NCI-H2107 treated with DMSO at 0.1 percent for 48 hours (cell line): ENCODE measurements around the gene SLC9A8.
A peak's percentile ranks its signal among the peaks of the same experiment; 100 is the strongest.
"Not testable (repeated sequence)": the region's sequence is repeated elsewhere in the genome, so short reads cannot be mapped to it uniquely, and the experiment has no call there.

ENCODE experiments used
- DNase-seq: peaks from one replicate; lab custom pipeline; 2025; ENCODE audit not compliant: unreplicated experiment; lab: John Stamatoyannopoulos, UW

The SLC9A8 gene, protein sequence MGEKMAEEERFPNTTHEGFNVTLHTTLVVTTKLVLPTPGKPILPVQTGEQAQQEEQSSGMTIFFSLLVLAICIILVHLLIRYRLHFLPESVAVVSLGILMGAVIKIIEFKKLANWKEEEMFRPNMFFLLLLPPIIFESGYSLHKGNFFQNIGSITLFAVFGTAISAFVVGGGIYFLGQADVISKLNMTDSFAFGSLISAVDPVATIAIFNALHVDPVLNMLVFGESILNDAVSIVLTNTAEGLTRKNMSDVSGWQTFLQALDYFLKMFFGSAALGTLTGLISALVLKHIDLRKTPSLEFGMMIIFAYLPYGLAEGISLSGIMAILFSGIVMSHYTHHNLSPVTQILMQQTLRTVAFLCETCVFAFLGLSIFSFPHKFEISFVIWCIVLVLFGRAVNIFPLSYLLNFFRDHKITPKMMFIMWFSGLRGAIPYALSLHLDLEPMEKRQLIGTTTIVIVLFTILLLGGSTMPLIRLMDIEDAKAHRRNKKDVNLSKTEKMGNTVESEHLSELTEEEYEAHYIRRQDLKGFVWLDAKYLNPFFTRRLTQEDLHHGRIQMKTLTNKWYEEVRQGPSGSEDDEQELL

DNA sequence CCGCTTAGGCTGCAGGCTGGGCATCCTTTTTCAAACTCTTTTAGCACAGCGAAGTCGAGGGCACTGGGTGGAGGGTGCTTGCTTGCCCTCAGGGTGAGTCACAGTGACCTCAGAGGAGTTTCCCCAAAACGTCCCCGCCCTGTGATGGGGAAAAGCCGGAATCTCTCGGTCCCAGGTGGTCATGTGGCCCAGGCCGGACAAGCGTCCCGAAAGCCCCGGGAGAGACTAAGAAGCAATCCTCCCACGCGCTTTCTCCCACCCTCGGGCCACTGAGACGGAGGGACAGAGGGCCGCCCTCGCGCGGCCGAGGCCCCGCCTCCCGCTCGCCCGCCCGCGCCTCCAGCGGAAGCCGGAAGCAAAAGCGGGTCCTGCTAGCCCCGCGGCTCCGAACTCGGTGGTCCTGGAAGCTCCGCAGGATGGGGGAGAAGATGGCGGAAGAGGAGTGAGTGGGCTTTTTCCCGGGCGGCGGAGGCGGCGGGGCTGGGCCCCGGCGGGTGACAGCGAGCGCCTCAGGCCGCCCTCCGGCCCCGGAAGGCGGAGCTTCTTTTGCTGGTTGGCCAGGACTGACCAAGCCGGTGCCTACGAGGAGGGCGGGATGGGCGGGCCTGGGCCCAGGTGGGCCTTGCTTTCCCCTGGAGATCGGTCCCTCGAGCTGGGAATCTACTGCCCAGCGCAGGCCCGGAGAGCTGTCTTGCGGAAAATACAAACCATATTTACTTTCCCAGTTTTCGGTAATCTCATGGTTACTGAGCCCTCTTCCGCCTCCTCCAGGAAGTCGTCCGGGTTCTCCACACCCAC is at the start of gene SLC9A8:
Gene SLC9A8, plus strand, starts transcription at position 322 of the 798 bp plus-strand sequence. Its CDS starts 95 bp downstream, at position 417.
- peak; percentile 65 for DNase-seq

DNA sequence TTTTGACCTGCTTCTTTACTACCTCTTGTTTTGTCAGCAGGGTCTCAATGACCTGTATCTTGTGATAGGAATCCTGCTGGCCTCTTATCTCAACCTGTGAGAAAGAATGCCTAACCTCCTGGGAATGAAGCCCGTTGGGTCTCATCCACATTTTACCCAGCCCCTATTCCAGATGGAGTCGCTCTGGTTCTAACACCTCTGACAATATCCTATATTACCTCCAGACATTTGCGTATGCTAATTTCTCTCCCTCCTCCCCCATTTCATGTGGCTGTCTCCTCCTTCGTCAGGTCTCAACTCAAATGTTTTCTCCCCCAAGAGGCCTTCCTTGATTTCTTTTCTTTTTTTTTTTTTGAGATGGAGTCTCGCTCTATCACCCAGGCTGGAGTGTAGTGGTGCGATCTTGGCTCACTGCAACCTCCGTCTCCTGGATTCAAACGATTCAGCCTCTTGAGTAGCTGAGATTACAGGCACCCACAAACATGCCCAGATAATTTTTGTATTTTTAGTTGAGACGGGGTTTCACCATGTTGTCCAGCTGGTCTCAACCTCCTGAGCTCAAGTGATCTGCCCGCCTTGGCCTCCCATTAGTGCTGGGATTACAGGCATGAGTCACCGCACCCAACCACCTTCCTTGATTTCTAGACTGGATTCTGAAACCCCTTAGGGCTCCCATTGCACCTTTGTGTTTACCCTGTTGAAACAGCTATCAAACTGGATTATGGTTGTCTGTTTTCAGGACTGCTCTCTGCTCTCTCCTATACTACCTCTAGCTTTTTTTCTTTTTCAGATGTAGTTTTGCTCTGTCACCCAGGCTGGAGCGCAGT is 49.5 kb upstream of the SLC9A8 start:
- DNase-seq = no peak

DNA sequence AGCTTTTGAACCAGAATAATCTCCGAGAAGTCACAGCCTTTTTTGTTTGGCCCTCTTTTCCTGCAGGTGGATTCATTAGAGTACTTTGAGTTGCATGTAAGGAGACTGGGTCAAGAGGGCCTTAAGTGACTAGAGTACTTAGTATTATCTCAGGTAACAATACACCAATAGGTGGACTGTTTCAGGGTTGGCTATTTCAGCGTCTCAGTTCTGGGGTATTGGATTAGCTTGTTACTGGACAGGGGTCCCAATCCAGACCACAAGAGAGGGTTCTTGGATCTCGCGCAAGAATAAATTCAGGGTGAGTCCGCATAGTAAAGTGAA is 47.3 kb upstream of the SLC9A8 start:
- no peak for DNase-seq

DNA sequence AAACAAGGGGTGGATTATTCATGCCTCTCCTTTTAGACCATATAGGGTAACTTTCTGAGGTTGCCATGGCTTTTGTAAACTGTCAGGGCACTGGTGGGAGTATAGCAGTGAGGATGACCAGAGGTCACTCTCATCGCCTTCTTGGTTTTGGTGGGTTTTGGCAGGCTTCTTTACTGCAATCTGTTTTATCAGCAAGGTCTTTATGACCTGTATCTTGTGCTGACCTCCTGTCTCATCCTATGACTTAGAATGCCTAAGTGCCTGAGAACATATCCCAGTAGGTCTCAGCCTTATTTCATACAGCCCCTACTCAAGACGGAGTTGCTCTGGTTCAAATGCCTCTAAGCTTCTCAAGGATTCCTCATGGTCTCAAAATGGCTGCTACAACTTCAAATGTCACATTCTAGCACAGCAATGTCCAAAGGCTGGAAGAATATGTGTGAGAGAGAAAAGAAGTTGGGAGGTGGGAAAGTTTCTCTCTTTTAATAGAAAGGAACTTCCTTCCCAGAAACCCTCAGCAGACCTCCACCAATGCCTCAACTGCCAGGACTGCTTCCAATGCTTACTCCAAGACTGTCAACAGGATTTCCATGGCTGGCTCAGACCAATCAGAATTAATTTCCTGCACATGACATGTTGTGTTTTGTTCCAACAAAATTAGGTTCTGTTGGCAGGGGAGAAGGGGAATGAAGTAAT is 46.6 kb upstream of the SLC9A8 start:
- no peak for DNase-seq

DNA sequence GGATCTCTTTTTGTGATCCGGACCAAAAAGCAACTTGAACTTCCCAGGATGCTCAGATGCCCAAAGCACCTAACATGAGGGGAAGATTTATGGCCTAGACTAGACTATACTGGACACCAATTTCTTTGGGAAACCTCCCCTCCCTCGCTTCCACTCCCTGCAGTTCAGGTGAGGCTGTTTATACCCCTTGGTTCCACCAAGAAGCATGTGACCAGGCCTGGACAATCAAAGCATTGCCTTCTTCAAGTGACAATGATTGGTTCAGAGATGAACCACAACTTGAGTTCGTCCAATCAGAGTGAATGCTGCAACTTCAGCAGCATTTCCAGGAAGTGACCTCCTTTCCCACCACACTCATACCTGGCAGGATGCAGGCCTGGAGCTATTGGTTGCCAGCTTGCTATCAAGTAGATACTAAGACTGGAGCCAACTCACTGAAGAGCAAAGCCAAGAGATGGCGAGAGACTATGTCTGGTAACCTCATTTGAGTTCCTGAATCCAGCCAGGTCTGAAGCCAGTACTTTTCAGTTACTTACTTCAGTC is 45.6 kb upstream of the SLC9A8 start:
- DNase-seq = no peak

DNA sequence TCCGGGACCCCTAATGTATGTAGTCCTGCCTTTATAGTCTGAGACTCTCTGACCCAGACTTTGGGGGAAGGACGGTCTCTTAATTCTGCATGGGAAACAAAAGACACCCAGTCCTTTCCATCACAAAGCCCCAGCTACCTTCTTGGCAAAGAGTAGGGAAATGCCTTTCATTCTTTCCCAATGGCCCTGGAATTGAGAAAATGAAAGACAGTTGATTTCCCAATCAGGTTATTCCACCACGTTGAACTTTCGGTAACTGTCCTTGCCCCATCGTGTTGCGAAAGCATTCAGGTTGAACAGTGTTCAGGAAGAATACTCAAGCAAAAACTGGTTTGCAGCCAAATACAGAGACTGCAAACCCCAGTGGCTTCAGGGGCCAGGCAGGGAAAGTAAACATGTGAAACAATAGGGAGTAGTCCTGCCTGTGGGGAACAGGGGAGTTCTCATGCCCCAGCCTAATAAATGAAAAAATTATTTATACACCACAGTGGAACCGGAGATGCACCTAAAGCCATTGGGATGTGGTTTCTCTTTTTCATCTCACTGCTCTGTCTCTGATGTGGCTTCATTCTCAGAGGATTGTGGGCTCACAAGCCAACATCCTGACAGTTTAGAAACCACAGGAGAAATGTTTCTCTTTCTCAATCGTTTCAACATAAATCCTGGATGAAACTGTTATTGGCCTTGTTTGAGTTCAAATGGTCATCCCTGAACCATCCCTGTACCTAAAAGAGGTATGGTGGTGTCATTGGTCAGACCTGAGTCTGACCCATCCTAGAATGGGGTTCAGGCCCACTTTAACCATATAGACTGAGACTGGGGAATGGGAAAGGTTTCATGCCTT is 44.2 kb upstream of the SLC9A8 start:
- DNase-seq = peak; percentile 67

DNA sequence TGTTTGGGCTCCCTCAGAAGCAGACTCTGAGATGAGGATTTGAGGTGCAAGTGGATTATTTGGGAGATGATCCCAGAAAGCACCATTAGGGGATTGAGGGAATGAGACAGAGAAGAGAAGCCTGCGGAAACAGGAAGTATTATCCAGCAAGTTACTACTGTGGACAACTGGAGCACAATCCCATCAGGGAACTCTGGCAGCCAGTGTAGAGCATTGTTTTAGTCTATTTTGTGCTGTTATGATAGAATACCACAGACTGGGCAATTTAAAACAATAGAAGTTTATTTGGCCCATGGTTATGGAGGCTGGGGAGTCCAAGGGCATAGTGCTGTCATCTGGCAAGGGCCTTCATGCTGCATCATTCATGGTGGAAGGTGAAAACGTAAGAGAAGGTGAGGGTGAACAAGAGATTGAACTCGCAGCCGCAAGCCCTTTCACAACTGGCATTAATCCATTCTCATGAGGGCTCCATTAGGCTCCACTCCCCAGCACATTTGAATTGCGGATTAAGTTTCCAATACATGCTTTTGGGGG is 43.5 kb upstream of the SLC9A8 start:
- DNase-seq = no peak

DNA sequence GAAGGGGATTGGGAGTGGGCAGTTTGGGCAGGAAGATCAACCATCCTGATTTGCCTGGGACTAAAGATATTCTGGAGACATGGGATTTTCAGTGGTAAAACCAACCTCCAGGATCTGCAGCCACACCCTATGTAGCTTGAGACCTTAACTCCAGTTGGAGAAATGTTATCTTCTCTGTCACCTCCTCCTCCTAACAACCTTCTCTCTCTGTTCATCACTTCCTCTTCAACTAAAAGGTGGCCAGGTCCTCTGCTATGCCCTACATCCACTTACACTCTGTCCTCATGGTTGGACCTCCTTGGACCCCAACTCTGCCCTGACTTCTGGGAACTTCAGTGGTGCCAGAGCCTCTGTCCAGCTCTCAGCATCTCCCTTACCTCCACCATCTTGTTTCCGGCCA is 42.0 kb upstream of the SLC9A8 start:
- no peak for DNase-seq

DNA sequence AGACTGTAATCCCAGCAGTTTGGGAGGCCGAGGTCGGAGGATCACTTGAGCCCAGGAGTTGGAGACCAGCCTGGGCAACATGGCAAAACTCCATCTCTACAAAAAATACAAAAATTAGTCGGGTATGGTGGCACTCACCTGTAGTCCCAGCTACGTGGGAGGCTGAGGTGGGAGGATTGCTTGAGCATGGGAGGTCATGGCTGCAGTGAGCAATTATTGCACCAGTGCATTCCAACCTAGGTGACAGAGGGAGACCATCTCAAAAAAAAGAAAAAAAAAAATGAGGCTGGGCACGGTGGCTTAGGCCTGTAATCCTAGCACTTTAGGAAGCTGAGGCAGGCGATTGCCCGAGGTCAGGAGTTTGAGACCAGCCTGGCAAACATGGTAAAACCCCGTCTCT is 38.4 kb upstream of the SLC9A8 start:
- DNase-seq = not testable (repeated sequence)

DNA sequence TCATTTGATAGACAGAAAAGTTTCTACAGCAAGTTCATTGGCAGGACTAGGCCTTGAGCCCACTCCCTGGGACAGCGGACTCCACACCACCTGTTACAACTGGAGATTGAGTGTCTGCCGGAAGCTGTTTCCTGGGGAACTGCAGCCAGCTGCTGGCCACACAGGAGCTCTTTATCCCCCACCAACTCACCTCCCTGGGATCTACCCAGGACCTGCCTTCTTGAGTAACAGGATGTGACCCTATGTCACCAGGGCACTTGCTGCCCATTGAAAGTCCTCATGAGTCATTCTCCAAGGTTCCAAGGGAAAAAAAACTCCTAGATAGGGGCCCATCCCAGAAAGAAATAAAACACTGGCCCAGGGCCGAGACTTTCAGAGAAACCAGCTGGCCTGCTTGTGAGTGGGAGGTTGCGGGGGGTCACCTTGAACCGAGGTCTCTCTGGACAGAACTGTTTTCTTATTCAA is 37.4 kb upstream of the SLC9A8 start:
- DNase-seq = peak; percentile 7

DNA sequence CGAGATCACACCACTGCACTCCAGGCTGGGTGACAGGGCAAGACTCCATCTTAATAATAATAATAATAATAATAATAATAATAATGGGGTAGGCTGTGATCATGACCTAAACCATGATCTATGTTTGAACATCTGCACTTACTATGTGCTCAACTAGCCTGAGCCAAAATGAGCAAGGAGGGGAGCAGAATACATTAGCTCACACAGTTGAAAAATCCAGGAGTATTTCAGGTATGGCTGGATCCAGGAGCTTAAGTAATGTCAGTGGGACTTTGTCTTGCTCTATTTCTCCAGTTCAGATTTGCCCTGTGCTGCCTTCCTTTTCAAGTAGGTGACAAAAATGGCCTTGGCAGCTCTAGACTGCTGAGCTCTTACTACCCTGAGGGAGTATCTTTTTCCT is 32.7 kb upstream of the SLC9A8 start:
- no peak for DNase-seq

DNA sequence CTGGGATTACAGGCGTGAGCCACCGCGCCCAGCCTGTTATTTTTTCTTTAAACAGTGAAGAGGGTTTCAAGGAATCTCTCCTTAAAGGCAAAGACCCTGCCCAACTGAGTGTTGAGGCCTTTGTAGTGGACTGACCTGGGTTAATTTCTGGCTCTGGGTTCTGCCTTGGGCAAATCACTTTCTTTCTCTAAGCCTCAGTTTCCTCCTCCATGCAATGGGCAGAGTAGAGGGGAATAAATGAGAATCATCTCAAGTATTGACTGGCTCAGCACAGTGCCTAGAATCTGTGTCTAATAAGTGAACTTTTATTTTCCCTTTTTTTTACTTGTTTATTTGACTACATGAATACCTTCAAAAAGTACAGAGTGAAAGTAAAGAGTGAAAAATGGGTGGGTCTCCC is 31.0 kb upstream of the SLC9A8 start:
- no peak for DNase-seq

DNA sequence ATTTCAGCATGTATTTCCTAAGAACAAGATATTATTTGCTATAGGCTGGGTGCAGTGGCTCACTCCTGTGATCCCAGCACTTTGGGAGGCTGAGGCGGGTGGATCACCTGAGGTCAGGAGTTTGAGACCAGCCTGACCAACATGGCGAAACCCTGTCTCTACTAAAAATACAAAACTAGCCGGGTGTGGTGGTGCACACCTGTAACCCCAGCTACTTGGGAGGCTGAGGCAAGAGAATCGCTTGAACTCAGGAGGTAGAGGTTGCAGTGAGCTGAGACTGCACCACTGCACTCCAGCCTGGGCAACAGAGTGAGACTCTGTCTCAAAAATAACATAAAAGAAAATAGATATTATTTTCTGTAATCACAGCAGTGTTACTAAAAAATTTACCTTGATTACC is 30.2 kb upstream of the SLC9A8 start:
- DNase-seq = not testable (repeated sequence)

DNA sequence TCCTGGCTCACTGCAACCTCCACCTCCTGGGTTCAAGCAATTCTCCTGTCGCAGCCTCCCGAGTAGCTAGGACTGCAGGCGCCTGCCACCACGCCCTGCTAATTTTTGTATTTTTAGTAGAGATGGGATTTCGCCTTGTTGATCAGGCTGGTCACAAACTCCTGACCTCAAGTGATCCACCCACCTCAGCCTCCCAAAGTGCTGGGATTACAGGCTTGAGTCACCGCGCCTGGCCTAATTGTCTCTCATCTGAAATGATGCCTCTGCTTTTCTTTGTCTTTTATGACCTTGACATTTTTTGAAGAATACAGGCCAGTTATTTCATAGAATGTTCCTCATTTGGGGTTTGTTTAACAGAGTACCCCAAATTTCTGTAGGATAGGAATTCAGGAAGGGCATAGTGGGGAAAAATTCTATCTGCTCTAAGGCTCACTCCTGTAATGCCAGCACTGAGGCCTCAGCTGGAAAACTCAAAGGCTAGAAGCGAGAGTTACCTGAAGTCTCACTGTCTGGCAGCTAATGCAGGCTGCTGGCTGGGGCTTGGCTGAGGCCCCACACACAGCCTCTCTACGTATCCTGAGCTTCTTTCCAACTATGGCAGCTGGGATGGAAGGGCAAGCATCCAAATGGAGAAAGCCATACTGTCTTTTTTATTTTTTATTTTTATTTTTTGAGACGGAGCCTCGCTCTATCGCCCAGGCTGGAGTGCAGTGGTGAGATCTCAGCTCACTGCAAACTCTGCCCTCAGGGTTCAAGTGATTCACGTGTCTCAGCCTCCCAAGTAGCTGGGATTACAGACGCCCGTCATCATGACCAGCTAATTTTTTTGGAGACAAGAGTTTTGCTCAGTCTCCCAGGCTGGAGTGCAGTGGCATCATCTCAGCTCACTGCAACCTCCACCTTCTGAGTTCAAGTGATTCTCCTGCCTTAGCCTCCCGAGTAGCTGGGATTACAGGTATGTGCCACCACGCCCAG is 29.3 kb upstream of the SLC9A8 start:
- DNase-seq = not testable (repeated sequence)

DNA sequence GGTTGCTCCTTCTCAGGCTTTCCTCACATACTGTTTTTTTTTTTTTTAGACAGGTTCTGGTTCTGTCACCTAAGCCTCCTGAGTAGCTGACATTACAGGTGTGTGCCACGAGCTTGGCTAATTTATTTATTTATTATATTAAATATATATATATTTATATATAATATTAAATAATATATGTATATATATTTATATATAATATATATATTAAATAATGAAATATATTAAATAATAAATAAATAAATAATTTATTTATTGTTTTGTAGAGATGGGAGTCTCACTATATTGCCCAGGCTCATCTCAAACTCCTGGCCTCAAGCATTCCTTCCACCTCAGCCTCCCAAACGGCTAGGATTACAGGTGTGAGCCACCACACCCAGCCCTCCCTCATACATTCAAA is 28.3 kb upstream of the SLC9A8 start:
- no peak for DNase-seq

DNA sequence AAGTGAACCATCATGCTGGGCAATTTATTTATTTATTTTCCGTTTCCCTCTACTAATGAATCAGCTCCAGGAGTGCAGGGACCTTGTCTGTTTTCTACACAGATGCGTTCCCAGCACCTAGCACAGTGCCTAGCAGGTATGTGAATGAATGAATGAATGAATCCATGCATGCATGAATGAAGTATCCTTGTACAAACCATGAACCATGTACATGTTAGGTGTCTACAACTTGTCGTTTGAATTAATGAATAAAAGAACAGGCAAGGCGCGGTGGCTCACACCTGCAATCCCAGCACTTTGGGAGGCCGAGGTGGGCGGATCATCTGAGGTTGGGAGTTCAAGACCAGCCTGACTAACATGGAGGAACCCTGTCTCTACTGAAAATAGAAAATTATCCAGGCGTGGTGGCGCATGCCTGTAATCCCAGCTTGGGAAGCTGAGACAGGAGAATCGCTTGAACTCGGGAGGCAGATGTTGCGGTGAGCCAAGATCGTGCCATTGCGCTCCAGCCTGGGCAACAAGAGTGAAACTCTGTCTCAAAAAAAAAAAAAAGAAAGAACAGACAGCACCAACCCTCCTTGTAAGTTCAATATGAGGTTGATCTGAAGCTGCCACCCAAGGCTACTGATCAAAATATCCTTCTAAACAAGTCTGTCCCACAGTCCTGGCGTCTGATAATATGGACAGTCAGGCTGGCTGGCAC is 27.3 kb upstream of the SLC9A8 start:
- DNase-seq = no peak

DNA sequence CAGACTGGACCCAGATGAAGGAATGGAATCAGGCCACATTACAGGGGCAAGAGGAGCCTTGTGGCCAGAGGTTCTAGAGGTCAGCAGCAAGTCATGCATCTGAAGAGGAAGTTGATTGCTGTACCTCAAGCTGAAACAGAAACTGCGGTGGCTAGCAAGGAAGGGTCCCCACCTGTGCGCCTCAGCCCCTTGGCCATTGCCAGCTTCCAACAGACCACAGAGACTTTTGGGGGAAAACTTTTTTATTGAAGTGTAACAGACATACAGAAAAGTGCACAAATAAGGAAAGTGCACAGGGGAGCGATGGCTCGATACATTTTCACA is 26.8 kb upstream of the SLC9A8 start:
- no peak for DNase-seq
